ENCODE data around the gene MEI1. TPM values are rescaled to one million over a fixed set of nuclear protein-coding genes. Genes with fewer than 3 reads are reported as not detected.

MEI1 gene
- total RNA-seq, 3 donors from 2014 or later (not counting 1 experiment from before 2014, with no cell fraction given), result 44.7 to 75.6 (median 50.3) TPM

DNA sequence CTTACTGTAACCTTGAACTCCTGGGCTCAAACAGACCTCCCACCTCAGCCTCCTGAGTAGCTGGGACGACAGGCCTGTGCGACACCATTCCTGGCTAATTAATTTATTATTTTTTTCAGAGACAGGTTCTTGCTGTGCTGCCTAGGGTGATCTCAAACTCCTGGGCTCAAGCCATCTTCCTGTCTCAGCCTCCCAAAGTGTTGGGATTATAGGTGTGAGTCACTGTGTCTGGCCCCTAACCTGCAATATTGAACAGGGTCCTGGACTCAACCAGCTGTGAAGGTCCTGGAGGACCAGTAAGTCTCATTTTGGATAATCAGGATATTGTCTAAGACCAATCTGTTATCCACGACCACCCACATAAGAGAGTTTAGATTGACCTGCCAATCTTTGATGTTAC, 116.4 kb downstream of the MEI1 start:
- no peak overlapping the region for H3K4me3 ChIP-seq (ENCODE audit: low read length)
- Mint-ChIP-seq H3K4me1 (peaks cover 0 to 10% of the 10 kb centered on the region in 2 donors), H3K27me3 (ENCODE audit: low read depth in 2 of 2) (no peaks in the 10 kb centered on the region), H3K27ac (no peak overlapping the region), H3K4me3 (no peak overlapping the region), H3K9me3 (no peaks in the 10 kb centered on the region), H3K36me3 (no peaks in the 10 kb centered on the region)
- intact Hi-C loops (cut with micrococcal nuclease), result no loop called here
- no peak overlapping the region for H3K27ac ChIP-seq (ENCODE audit: low read length)
- no peaks in the 10 kb centered on the region for H3K4me1 ChIP-seq (ENCODE audit: control insufficient read depth, insufficient read depth, low read length)
- no peaks in the 10 kb centered on the region for H3K27me3 ChIP-seq (ENCODE audit: control insufficient read depth, insufficient read depth, low read length)
- WGBS (ENCODE audit: insufficient coverage), result 94% methylated on average over 3 of the region's 3 CpGs
- TF ChIP-seq, protein P1, sequence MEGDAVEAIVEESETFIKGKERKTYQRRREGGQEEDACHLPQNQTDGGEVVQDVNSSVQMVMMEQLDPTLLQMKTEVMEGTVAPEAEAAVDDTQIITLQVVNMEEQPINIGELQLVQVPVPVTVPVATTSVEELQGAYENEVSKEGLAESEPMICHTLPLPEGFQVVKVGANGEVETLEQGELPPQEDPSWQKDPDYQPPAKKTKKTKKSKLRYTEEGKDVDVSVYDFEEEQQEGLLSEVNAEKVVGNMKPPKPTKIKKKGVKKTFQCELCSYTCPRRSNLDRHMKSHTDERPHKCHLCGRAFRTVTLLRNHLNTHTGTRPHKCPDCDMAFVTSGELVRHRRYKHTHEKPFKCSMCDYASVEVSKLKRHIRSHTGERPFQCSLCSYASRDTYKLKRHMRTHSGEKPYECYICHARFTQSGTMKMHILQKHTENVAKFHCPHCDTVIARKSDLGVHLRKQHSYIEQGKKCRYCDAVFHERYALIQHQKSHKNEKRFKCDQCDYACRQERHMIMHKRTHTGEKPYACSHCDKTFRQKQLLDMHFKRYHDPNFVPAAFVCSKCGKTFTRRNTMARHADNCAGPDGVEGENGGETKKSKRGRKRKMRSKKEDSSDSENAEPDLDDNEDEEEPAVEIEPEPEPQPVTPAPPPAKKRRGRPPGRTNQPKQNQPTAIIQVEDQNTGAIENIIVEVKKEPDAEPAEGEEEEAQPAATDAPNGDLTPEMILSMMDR (IDR thresholded peaks at IDR 0.05), result no peak
- H3K9me3 ChIP-seq (ENCODE audit: control insufficient read depth, insufficient read depth, low read length), result no peaks in the 10 kb centered on the region
- no peak for ATAC-seq
- no peak for DNase-seq
- peaks cover 19% of the 10 kb centered on the region for H3K36me3 ChIP-seq (ENCODE audit: control insufficient read depth, insufficient read depth, low read length)

- TF ChIP-seq, protein P1 (IDR thresholded peaks at IDR 0.05), result no peak
- peaks cover 0 to 12% of the 10 kb centered on the region in 2 donors for H3K4me1 Mint-ChIP-seq
- Histone ChIP-seq H3K27me3 (ENCODE audit: control insufficient read depth, insufficient read depth, low read length) (no peaks in the 10 kb centered on the region), H3K4me3 (ENCODE audit: low read length) (no peak overlapping the region), H3K9me3 (ENCODE audit: control insufficient read depth, insufficient read depth, low read length) (no peaks in the 10 kb centered on the region), H3K27ac (ENCODE audit: low read length) (no peak overlapping the region), H3K36me3 (ENCODE audit: control insufficient read depth, insufficient read depth, low read length) (peaks cover 19% of the 10 kb centered on the region), H3K4me1 (ENCODE audit: control insufficient read depth, insufficient read depth, low read length) (no peaks in the 10 kb centered on the region)
- ATAC-seq (no peak), DNase-seq (no peak)
- no peak overlapping the region for H3K27ac Mint-ChIP-seq
- H3K9me3 Mint-ChIP-seq, result no peaks in the 10 kb centered on the region
- WGBS (ENCODE audit: insufficient coverage), result 97% methylated on average over 1 of the region's 1 CpG
- no peaks in the 10 kb centered on the region for H3K27me3 Mint-ChIP-seq (ENCODE audit: low read depth in 2 of 2)
- intact Hi-C loops (cut with micrococcal nuclease), result no loop called here
- no peak overlapping the region for H3K4me3 Mint-ChIP-seq
- H3K36me3 Mint-ChIP-seq, result no peaks in the 10 kb centered on the region
Observed at GRCh38 chr22:41816241-41816640, 116.9 kb downstream of the MEI1 start.

DNA sequence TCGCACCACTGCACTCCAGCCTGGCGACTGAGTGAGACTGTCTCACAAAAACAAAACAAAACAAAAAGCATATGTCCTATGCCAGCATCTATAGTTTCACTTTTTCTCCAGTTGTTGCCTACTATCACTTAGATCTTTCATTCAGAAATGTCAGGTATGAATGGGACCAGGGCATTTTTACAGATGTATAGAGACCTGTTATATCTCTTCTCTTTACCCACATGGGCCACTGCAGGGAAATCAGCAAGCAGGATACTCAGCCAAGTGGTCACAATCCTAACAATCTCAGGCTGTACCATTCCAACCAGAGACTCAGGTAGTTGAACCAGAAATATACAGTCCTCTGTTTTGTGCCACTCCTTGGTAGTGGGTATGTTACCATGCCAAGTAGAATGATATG, 117.6 kb downstream of the MEI1 start:
- H3K36me3 Mint-ChIP-seq, result no peaks in the 10 kb centered on the region
- Histone ChIP-seq H3K4me1 (ENCODE audit: control insufficient read depth, insufficient read depth, low read length) (no peaks in the 10 kb centered on the region), H3K27me3 (ENCODE audit: control insufficient read depth, insufficient read depth, low read length) (no peaks in the 10 kb centered on the region), H3K9me3 (ENCODE audit: control insufficient read depth, insufficient read depth, low read length) (no peaks in the 10 kb centered on the region), H3K27ac (ENCODE audit: low read length) (no peak overlapping the region), H3K4me3 (ENCODE audit: low read length) (no peak overlapping the region), H3K36me3 (ENCODE audit: control insufficient read depth, insufficient read depth, low read length) (peaks cover 19% of the 10 kb centered on the region)
- no peak for DNase-seq
- H3K27me3 Mint-ChIP-seq (ENCODE audit: low read depth in 2 of 2), result no peaks in the 10 kb centered on the region
- 92% methylated on average over 2 of the region's 2 CpGs for WGBS (ENCODE audit: insufficient coverage)
- TF ChIP-seq, protein P1 (IDR thresholded peaks at IDR 0.05), result no peak
- H3K27ac Mint-ChIP-seq, result no peak overlapping the region
- H3K4me3 Mint-ChIP-seq, result no peak overlapping the region
- H3K4me1 Mint-ChIP-seq, result peaks cover 0 to 18% of the 10 kb centered on the region in 2 donors
- no peak for ATAC-seq
- intact Hi-C loops (cut with micrococcal nuclease), result no loop called here
- H3K9me3 Mint-ChIP-seq, result no peaks in the 10 kb centered on the region

DNA sequence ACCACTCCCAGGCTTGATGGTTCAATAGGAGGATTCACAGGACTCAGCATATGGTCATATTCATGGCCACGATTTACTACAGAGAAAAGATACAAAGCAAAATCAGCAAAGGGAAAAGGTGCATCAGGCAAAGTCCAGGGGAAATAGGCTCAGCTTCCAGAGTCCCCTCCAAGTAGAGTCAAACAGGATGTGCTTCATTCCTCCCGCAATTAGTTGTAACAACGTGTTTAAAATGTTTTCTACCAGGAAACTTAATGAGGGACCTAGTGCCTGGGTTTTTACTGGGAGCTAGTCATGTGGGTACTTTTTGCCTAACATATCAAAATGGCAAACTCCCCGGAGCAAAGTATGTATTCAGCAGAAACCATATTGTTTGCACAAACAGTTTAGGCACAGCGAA, 118.7 kb downstream of the MEI1 start:
- H3K4me3 ChIP-seq (ENCODE audit: low read length), result no peak overlapping the region
- H3K4me3 Mint-ChIP-seq, result no peak overlapping the region
- peaks cover 9 to 29% of the 10 kb centered on the region in 2 donors for H3K4me1 Mint-ChIP-seq
- H3K9me3 ChIP-seq (ENCODE audit: control insufficient read depth, insufficient read depth, low read length), result no peaks in the 10 kb centered on the region
- intact Hi-C loops (cut with micrococcal nuclease), result no loop called here
- H3K27me3 Mint-ChIP-seq (ENCODE audit: low read depth in 2 of 2), result no peaks in the 10 kb centered on the region
- WGBS (ENCODE audit: insufficient coverage), result 92% methylated on average over 5 of the region's 5 CpGs
- ATAC-seq, result no peak
- H3K27ac ChIP-seq (ENCODE audit: low read length), result no peak overlapping the region
- no peaks in the 10 kb centered on the region for H3K9me3 Mint-ChIP-seq
- H3K27ac Mint-ChIP-seq, result no peak overlapping the region
- peaks cover 19% of the 10 kb centered on the region for H3K36me3 ChIP-seq (ENCODE audit: control insufficient read depth, insufficient read depth, low read length)
- TF ChIP-seq, protein P1 (IDR thresholded peaks at IDR 0.05), result no peak
- no peak for DNase-seq
- no peaks in the 10 kb centered on the region for H3K36me3 Mint-ChIP-seq
- H3K4me1 ChIP-seq (ENCODE audit: control insufficient read depth, insufficient read depth, low read length), result no peaks in the 10 kb centered on the region
- H3K27me3 ChIP-seq (ENCODE audit: control insufficient read depth, insufficient read depth, low read length), result no peaks in the 10 kb centered on the region
